SKM-1 treated with dmso at 0.1 percent for 144 hours (cell line): Measurements from ENCODE around the gene DCAF4.

ENCODE experiments used
- DNase-seq: peaks from one replicate; lab custom pipeline; 2025; ENCODE audit not compliant: unreplicated experiment; lab: John Stamatoyannopoulos, UW

The DCAF4 gene

GRCh38 chr14:72926292-72927028, at the start of gene DCAF4:
Gene DCAF4 (plus strand): TSS chr14:72926464. CDS start chr14:72937979, 11,515 bp downstream.
- peak; percentile 81 for DNase-seq

GRCh38 chr14:72876710-72877063, 49.6 kb upstream of the DCAF4 start:
- DNase-seq = no peak

GRCh38 chr14:72878746-72879145, 47.5 kb upstream of the DCAF4 start:
- no peak for DNase-seq

GRCh38 chr14:72879431-72879830, 46.8 kb upstream of the DCAF4 start:
- DNase-seq = no peak

- no peak for DNase-seq
Measured at GRCh38 chr14:72880164-72880563, 46.1 kb upstream of the DCAF4 start.

- DNase-seq = no peak
Measured at GRCh38 chr14:72880820-72881219, 45.4 kb upstream of the DCAF4 start.

GRCh38 chr14:72881543-72881942, 44.7 kb upstream of the DCAF4 start:
- no peak for DNase-seq

- DNase-seq = no peak
Measured at GRCh38 chr14:72882047-72882446, 44.2 kb upstream of the DCAF4 start.

GRCh38 chr14:72882463-72882862, 43.8 kb upstream of the DCAF4 start:
- DNase-seq = no peak

GRCh38 chr14:72883109-72883508, 43.2 kb upstream of the DCAF4 start:
- no peak for DNase-seq

- DNase-seq = no peak
Measured at GRCh38 chr14:72883961-72884360, 42.3 kb upstream of the DCAF4 start.

- no peak for DNase-seq
Measured at GRCh38 chr14:72884386-72884785, 41.9 kb upstream of the DCAF4 start.

GRCh38 chr14:72887514-72887913, 38.8 kb upstream of the DCAF4 start:
- no peak for DNase-seq

- no peak for DNase-seq
Measured at GRCh38 chr14:72888192-72888591, 38.1 kb upstream of the DCAF4 start.

- no peak for DNase-seq
Measured at GRCh38 chr14:72888636-72889201, 37.5 kb upstream of the DCAF4 start.

GRCh38 chr14:72889366-72889765, 36.9 kb upstream of the DCAF4 start:
- no peak for DNase-seq

- DNase-seq = no peak
Measured at GRCh38 chr14:72891666-72892102, 34.6 kb upstream of the DCAF4 start.

- DNase-seq = no peak
Measured at GRCh38 chr14:72892103-72892878, 34.0 kb upstream of the DCAF4 start.

- DNase-seq = no peak
Measured at GRCh38 chr14:72892879-72893635, 33.2 kb upstream of the DCAF4 start.

- DNase-seq = peak; percentile 20
Measured at GRCh38 chr14:72893636-72894322, 32.5 kb upstream of the DCAF4 start, which contains the start of gene DPF3. Gene DPF3 (minus strand): TSS chr14:72894101. CDS start chr14:72894088, 13 bp downstream.

GRCh38 chr14:72894323-72894622, 32.0 kb upstream of the DCAF4 start:
- no peak for DNase-seq
